AG04449 (cell line): ENCODE results near the gene DDX11.
A peak's percentile ranks its signal among the peaks of the same experiment; 100 is the strongest.
"Not testable (repeated sequence)": the region's sequence is repeated elsewhere in the genome, so short reads cannot be mapped to it uniquely, and the experiment has no call there.

Experiments
- CTCF ChIA-PET: fragments of 350-600 bp; formaldehyde crosslinking; extraction: SDS; loops from one replicate; lab custom pipeline; 2021; ENCODE audit warnings: antibody characterized with exemption; lab: Yijun Ruan, JAX
- POLR2A ChIA-PET: fragments of 400-600, 350-600 bp; formaldehyde crosslinking; extraction: SDS; loops from one replicate; lab custom pipeline; 2020; ENCODE audit warnings: antibody characterized with exemption, inconsistent platforms; lab: Yijun Ruan, JAX
- DNase-seq: peaks from one replicate; pipeline ENCODE4 v3.0.0-alpha.2; 2010; ENCODE audit warnings: low read depth, low spot score
- H3K4me3 ChIP-seq: 2 replicates; pipeline ENCODE4 v1.5.1; 2011; ENCODE audit warnings: low read depth, mild to moderate bottlenecking, control low read depth, low read length
- TF ChIP-seq, protein P1 (sequence below): IDR thresholded peaks from one replicate; pipeline ENCODE4 v1.5.1; 2011; ENCODE audit warnings: mild to moderate bottlenecking, moderate library complexity, low read length, control low read depth, inconsistent platforms; ENCODE audit not compliant: insufficient read depth; ENCODE audit errors: missing control alignments

DDX11 gene

DNA sequence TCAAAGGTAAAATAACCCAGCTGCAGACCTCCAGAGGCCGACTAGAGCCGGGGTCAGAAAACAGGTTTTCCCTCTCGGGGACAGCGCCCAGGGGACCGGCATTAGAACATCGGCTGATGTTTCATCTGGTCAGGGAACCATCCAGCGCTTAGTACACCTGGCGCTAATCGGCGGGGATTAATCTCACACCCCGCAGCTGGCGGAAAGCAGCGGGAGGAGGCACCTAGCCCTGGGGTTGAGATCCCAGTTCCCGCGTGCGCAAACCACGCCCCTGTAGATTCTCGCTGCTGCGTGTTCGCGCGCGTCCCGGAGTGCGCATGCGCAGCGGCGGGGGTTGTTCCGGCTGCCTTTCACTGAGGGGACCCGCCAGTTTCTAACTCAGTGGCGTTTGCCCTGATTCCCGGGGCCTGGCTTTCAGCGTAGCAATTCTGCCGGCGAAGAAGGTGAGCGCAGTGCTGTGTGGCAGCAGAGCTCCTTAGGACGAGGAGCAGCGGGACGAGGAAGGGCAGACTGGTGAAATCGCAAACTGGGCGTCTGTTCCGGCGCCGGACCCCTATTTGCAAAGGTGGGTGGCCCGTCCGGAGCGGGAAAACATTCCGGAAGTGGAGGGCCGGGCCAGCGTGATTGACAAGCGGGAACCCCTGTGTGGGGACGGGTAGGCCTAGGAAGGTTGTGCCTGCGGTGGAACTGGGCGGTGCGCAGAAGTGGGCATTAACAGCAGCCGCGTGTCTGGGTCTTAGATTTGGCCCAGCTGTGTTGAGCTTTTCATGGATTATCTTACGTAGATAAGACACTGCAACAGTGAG, at the start of gene DDX11:
TSS of gene DDX11 (plus strand) at position 334 of the 806 bp plus-strand sequence. CDS start 4,534 bp downstream, outside the sequence.
- peak; percentile 29 for DNase-seq
- POLR2A ChIA-PET: not testable (repeated sequence)
- CTCF ChIA-PET: interaction anchor here (0.7 kb wide), 1 partner anchor 279 kb away, joined by 3 read pairs; no protein-coding TSS in a partner anchor
- peak within 1 kb of the TSS; percentile 64 for H3K4me3 ChIP-seq

DNA sequence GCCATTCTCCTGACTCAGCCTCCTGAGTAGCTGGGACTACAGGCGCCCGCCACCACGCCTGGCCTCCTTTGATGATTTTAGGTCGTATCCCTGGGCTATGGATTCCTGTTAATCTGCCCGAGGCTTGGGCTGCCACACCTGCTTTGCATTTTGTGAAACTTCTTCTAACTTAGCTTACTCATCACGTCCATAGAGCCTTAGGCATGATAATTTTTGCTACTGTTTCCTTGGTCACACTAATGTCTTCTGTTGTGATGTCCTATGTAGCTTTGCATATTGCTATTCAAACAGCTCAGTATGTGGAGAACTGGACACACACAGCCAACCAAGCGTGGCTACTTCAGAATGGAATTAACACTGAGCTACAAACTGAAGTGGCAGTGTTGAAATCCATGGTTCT, 47.5 kb upstream of the DDX11 start:
- TF ChIP-seq, protein P1, sequence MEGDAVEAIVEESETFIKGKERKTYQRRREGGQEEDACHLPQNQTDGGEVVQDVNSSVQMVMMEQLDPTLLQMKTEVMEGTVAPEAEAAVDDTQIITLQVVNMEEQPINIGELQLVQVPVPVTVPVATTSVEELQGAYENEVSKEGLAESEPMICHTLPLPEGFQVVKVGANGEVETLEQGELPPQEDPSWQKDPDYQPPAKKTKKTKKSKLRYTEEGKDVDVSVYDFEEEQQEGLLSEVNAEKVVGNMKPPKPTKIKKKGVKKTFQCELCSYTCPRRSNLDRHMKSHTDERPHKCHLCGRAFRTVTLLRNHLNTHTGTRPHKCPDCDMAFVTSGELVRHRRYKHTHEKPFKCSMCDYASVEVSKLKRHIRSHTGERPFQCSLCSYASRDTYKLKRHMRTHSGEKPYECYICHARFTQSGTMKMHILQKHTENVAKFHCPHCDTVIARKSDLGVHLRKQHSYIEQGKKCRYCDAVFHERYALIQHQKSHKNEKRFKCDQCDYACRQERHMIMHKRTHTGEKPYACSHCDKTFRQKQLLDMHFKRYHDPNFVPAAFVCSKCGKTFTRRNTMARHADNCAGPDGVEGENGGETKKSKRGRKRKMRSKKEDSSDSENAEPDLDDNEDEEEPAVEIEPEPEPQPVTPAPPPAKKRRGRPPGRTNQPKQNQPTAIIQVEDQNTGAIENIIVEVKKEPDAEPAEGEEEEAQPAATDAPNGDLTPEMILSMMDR: no peak
- ChIA-PET CTCF (no interaction called here), POLR2A (no interaction called here)
- H3K4me3 ChIP-seq: no peak overlapping the region
- no peak for DNase-seq

DNA sequence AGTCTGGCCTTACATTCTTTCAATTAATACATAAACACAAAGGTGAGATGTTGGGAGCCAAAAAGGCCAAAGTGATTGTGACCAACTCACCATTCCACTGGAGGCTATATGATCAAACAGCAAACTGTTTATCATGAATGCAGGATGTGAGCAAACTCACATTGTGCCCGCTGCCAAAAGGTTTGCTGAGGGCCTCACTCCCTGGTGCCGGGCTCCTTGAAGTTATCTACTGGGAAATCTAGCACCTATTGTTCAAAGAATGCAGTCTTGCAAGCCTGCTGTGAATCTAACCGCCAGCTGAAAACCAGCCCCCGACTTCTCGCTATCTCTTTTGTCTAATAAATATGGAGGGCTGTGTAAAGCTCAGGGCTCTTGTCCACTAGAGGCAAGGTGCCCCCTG, 46.7 kb upstream of the DDX11 start:
- CTCF ChIA-PET: interaction anchor here (1.2 kb wide), 1 partner anchor 21 kb away, joined by 3 read pairs; no protein-coding TSS in a partner anchor
- POLR2A ChIA-PET, H3K4me3 ChIP-seq, DNase-seq: not testable (repeated sequence)

DNA sequence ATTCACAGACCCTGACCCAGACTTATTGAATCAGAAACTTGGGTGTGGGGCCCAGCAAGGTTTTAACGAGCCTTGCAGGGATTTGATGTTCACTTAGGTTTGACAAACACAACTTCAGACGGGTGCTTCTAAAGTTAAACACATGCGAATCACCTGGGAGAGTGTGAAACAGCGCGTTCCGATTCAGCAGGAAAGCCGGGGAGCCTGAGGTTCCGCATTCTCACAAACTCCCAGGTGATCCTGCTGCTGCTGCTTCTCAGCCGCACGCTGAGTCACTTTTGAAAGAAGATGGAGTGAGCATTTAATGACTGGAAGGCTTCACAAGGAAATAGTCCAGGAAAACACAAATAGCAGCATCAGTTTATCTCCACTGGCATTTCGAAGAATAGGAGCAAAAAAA, 44.2 kb upstream of the DDX11 start:
- DNase-seq: no peak
- CTCF ChIA-PET: no interaction called here
- POLR2A ChIA-PET: no interaction called here
- H3K4me3 ChIP-seq: no peak overlapping the region
- TF ChIP-seq, protein P1: no peak

DNA sequence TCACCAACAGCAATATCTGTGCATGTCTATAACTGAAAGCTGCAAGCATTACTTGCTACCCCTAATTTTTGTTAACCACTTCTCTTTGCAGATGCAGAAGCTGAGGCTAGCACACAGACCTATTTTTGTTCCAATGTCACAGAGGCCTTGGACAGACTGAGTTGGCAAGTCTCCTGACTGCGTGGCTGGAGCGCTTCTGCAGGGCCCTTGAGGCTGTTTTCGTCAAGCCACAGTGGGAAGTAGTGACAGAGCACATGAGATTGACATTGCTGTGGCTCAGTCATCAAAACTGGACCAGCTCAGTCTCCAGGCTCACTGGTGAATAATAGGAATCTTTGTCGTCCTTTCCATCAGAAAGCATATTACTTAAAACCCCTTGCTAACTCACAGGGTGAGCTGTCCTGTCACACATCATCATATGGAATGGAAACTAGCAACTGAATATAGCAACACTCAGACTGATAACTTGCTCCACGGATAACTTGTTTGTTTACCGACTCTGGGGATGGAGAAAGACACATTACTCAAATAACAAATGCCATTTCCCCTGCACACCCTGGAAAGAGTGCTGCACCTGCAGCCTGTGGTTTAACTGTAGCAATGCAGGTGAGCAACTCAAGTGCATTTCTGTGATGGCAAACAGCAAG, 43.6 kb upstream of the DDX11 start:
- ChIA-PET CTCF (no interaction called here), POLR2A (no interaction called here)
- H3K4me3 ChIP-seq: no peak overlapping the region
- TF ChIP-seq, protein P1: no peak
- DNase-seq: no peak

DNA sequence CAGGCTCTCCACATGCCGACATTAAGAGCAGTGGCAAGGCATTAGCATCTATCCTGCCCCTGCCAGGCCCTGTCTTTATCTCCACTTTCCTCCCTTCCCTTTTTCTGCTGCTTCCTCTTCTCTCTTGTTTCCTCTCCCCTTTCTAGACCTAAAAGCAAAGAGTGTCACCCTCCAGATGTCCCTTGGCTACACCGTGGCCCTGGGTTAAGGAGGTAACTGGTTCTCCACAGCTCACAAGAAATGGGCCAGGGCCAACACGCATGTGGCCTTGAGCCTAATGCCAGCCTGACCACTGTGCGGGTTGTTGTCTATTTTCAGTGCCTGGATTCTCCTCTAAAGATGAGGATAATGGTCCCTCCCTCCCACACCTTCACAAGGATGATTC, 41.7 kb upstream of the DDX11 start:
- H3K4me3 ChIP-seq: no peak overlapping the region
- no peak for DNase-seq
- ChIA-PET CTCF (no interaction called here), POLR2A (no interaction called here)
- TF ChIP-seq, protein P1: no peak

DNA sequence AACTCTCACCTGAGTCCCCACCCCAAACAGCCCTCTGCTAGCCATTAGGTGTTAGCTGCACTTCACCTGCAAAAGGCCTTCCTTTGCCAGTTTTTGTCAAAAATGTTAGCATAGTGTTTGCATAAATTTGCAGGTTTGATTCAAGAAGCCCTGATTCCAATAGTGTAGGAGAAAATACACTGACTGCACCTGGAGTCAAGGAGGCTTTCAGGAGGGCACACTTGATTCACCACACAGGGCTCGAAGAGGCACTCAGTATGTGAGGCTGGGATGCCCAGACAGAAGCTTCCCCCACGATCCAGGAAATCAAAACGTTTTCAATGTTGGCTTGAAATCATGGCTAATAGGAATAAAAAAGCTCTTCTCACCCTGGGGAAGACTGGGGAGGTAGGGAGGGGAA, 40.5 kb upstream of the DDX11 start:
- no peak for DNase-seq
- no peak overlapping the region for H3K4me3 ChIP-seq
- ChIA-PET POLR2A (no interaction called here), CTCF (interaction anchor here (0.7 kb wide), 1 partner anchor 47 kb away, joined by 4 read pairs; no protein-coding TSS in a partner anchor)
- TF ChIP-seq, protein P1: no peak
